ENCODE data around the gene TSPAN33. TPM values are rescaled to one million over a fixed set of nuclear protein-coding genes. Genes with fewer than 3 reads are reported as not detected.
A peak's percentile ranks its signal among the peaks of the same experiment; 100 is the strongest.
"Not testable (repeated sequence)": the region's sequence is repeated elsewhere in the genome, so short reads cannot be mapped to it uniquely, and the experiment has no call there.

The TSPAN33 gene
- total RNA-seq, 1 donor from 2014 or later = 6.2 TPM

DNA sequence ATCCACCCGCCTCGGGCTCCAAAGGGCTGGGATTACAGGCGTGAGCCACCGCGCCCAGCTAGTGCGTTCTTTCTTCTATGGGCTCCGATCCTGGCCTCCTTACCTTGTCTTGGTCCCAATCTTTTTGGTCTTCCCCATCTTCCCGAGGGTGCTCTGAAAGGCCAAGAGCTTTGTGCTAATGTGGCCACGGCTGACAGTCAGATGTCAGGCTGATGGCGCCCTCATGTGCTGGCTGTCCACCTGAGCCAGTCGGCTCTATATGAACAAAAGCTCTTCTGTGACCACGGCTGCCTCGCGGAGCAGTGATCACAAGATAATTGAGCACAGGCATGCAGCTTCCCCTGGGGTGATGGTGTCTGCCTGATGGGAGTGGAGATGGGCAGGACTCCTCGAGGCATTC lies 69.3 kb downstream of the TSPAN33 start:
- H3K9me3 Mint-ChIP-seq = no peaks in the 10 kb centered on the region
- H3K27ac Mint-ChIP-seq = no peak overlapping the region
- no peak overlapping the region for H3K4me3 Mint-ChIP-seq
- no peaks in the 10 kb centered on the region for H3K36me3 Mint-ChIP-seq (ENCODE audit: low read depth)
- peaks cover 3% of the 10 kb centered on the region for H3K4me1 Mint-ChIP-seq
- peaks cover 6% of the 10 kb centered on the region for H3K27me3 Mint-ChIP-seq
- intact Hi-C loops (cut with micrococcal nuclease) = loop anchor here (10.0 kb wide), 1 partner anchor 309 kb away; no protein-coding TSS in a partner anchor
- DNase-seq = no peak

DNA sequence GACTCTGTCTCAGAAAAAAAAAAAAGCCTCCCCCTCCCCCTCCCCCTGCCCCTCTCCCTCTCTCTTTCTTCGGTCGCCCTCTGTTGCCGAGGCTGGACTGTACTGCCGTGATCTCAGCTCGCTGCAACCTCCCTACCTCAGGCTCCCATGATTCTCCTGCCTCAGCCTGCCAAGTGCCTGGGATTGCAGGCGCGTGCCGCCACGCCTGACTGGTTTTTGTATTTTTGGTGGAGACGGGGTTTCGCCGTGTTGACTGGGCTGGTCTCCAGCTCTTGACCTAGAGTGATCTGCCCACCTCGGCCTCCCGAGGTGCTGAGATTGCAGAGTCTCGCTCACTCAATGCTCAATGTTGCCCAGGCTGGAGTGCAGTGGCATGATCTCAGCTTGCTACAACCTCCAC lies 71.2 kb downstream of the TSPAN33 start:
- H3K4me3 Mint-ChIP-seq; H3K27me3 Mint-ChIP-seq; H3K9me3 Mint-ChIP-seq; DNase-seq; H3K4me1 Mint-ChIP-seq; H3K27ac Mint-ChIP-seq; H3K36me3 Mint-ChIP-seq (ENCODE audit: low read depth): not testable (repeated sequence)
- intact Hi-C loops (cut with micrococcal nuclease) = loop anchor here (10.0 kb wide), 1 partner anchor 311 kb away; no protein-coding TSS in a partner anchor

DNA sequence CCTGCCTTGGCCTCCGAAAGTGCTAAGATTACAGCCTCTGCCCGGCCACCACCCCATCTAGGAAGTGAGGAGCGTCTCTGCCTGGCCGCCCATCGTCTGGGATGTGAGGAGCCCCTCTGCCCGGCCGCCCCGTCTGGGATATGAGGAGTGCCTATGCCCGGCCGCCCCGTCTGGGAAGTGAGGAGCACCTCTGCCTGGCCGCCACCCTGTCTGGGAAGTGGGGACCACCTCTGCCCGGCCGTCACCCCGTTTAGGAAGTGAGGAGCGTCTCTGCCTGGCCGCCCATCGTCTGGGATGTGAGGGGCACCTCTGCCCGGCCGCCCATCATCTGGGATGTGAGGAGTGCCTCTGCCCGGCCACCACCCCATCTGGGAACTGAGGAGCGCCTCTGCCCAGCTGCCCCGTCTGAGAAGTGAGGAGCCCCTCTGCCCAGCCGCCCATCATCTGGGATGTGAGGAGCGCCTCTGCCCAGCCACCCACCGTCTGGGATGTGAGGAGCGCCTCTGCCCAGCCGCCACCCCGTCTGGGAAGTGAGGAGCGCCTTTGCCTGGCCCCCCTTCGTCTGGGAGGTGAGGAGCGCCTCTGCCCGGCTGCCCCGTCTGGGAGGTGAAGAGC lies 71.7 kb downstream of the TSPAN33 start:
- H3K27ac Mint-ChIP-seq; DNase-seq; H3K4me3 Mint-ChIP-seq; H3K27me3 Mint-ChIP-seq; H3K9me3 Mint-ChIP-seq; H3K36me3 Mint-ChIP-seq (ENCODE audit: low read depth); H3K4me1 Mint-ChIP-seq: not testable (repeated sequence)
- intact Hi-C loops (cut with micrococcal nuclease) = loop anchor here (10.0 kb wide), 1 partner anchor 311 kb away; no protein-coding TSS in a partner anchor

DNA sequence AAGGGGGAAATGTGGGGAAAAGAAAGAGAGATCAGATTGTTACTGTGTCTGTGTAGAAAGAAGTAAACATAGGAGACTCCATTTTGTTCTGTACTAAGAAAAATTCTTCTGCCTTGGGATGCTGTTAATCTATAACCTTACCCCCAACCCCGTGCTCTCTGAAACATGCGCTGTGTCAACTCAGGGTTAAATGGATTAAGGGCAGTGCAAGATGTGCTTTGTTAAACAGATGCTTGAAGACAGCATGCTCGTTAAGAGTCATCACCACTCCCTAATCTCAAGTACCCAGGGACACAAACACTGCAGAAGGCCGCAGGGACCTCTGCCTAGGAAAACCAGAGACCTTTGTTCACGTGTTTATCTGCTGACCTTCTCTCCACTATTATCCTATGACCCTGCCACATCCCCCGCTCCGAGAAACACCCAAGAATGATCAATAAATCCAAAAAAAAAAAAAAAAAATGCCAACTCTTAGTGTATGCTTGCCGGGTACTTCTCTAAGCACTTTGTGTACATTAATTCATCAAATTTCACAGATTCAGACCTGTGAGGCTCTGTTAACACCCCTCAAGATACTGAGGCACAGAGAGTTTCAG lies 72.4 kb downstream of the TSPAN33 start:
- not testable (repeated sequence) for DNase-seq; H3K9me3 Mint-ChIP-seq; H3K36me3 Mint-ChIP-seq (ENCODE audit: low read depth); H3K4me3 Mint-ChIP-seq; H3K27ac Mint-ChIP-seq; H3K4me1 Mint-ChIP-seq; H3K27me3 Mint-ChIP-seq
- intact Hi-C loops (cut with micrococcal nuclease) = loop anchor here (10.0 kb wide), 1 partner anchor 312 kb away; no protein-coding TSS in a partner anchor

DNA sequence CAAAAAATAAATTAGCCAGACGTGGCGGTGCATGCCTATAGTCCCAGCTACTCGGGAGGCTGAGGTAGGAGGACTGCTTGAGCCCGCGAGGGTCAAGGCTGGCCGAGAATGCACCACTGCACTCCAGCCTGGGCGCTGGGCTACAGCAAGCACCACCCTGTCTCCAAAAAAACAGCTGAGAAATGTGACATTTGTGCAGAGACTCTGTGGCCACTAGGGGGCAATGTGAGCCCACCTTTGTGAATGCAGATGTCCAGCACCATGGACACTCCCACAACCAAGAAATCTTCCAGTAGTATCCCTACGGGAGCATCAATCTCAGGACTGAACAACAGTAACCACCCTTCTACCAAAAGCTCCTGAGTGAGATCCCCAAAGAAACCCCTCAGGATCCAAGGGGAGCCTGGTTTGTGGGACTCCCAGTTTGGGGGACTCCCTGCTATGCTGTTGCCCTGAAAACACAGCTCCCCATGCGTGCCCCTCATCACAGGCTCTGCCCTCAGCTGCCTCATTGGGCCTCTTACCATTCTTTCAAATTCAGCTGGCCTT lies 74.1 kb downstream of the TSPAN33 start:
- peak; percentile 93 for DNase-seq
- intact Hi-C loops (cut with micrococcal nuclease) = loop anchor here (1.0 to 10.0 kb wide), 3 partner anchors 53 to 314 kb away; no protein-coding TSS in a partner anchor
- H3K4me1 Mint-ChIP-seq = peaks cover 11% of the 10 kb centered on the region
- no peak overlapping the region for H3K27ac Mint-ChIP-seq
- H3K4me3 Mint-ChIP-seq = no peak overlapping the region
- H3K36me3 Mint-ChIP-seq (ENCODE audit: low read depth) = no peaks in the 10 kb centered on the region
- H3K9me3 Mint-ChIP-seq = no peaks in the 10 kb centered on the region
- H3K27me3 Mint-ChIP-seq = no peaks in the 10 kb centered on the region

DNA sequence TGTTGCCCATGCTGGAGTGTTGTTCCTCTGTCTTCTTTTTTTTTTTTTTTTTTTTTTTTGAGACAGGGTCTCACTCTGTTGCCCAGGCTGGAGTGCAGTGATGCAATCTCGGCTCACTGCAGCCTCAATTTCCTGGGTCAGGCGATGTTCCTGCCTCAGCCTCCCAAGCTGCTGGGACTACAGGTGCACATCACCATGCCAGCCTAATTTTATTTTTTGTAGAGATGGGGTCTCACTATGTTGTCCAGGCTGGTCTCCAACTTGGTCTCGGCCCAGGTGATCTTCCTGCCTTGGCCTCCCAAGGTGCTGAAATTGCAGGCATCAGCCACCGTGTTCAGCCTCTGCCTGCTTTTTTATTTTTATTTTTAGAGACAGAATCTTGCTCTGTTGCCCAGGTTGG lies 74.7 kb downstream of the TSPAN33 start:
- H3K4me1 Mint-ChIP-seq = peaks cover 12% of the 10 kb centered on the region
- H3K9me3 Mint-ChIP-seq; H3K36me3 Mint-ChIP-seq (ENCODE audit: low read depth); H3K27ac Mint-ChIP-seq; DNase-seq; H3K27me3 Mint-ChIP-seq; H3K4me3 Mint-ChIP-seq: not testable (repeated sequence)
- intact Hi-C loops (cut with micrococcal nuclease) = loop anchor here (10.0 kb wide), 1 partner anchor 314 kb away; no protein-coding TSS in a partner anchor

Other genes starting within 250 kb of the TSPAN33 start
- gene KCP, start 234.0 kb upstream of the TSPAN33 start, total RNA-seq = 0.09 and 0.17 TPM in 2 replicates
- 16.2 and 18.6 TPM in 2 replicates for gene IRF5, start 206.8 kb upstream of the TSPAN33 start, total RNA-seq
- 54.1 and 56.9 TPM in 2 replicates for gene TNPO3, start 89.6 kb upstream of the TSPAN33 start, total RNA-seq
- 0.28 and 0.37 TPM in 2 replicates for gene SMO, start 43.9 kb downstream of the TSPAN33 start, total RNA-seq
- gene AHCYL2, start 80.3 kb downstream of the TSPAN33 start, total RNA-seq = 10.7 and 11.1 TPM in 2 replicates